ENCODE measurements around the gene GPR135. TPM values are rescaled to one million over a fixed set of nuclear protein-coding genes. Genes with fewer than 3 reads are reported as not detected.

GPR135 gene
- polyA plus RNA-seq, 1 of the 3 experiments (the other 2 are of a cell fraction): 2.1 TPM

GRCh38 chr14:59475709-59476108 lies 10.5 kb upstream of the GPR135 start:
- 0 out of 2 replicates have a peak, but pooled peaks cover 8% of the 10 kb centered on the region for H4K20me1 ChIP-seq (ENCODE audit: insufficient read depth)
- ChIA-PET POLR2A (no interaction called here), CTCF (interaction anchor here (2.2 to 4.5 kb wide), 2 partner anchors 8 to 101 kb away, joined by 8 to 27 read pairs; partner anchors contain the start of genes CCDC175, JKAMP and L3HYPDH)
- DNase-seq: no peak
- H3K9me2 ChIP-seq: no peaks in the 10 kb centered on the region
- H3K36me3 ChIP-seq (replicated peaks in 1 of 2; ENCODE audit: control insufficient read depth in 1 of 2, insufficient read depth in 2 of 2, low read length in 1 of 2): peaks cover 76 to 85% of the 10 kb centered on the region in 2 experiments
- TF ChIP-seq TCF12 (IDR thresholded peaks at IDR 0.05): no peak
- TF ChIP-seq USF2 (IDR thresholded peaks at IDR 0.05; ENCODE audit: borderline replicate concordance, low read depth, low read length): no peak
- no peak for TF ChIP-seq CTCF (IDR thresholded peaks at IDR 0.05)
- TF ChIP-seq ZBTB33 (IDR thresholded peaks at IDR 0.05; ENCODE audit: borderline replicate concordance, low read depth): no peak
- no peak for TF ChIP-seq FOSL2 (IDR thresholded peaks at IDR 0.05; ENCODE audit: borderline replicate concordance, low read depth)
- TF ChIP-seq GABPA (IDR thresholded peaks at IDR 0.05; ENCODE audit: low read depth): no peak
- WGBS (ENCODE audit: low lambda C conversion rate): 100% methylated on average over 1 of the region's 1 CpG
- no peak overlapping the region for H3K4me2 ChIP-seq
- H3K4me1 ChIP-seq (ENCODE audit: control insufficient read depth in 1 of 2, insufficient read depth in 2 of 2, low read depth in 1 of 2, low read length in 1 of 2): peaks cover 4 to 13% of the 10 kb centered on the region in 2 experiments; a peak in 2 of 4 replicates
- H3K79me2 ChIP-seq (ENCODE audit: insufficient read depth): peaks cover 60% of the 10 kb centered on the region
- H3K27ac ChIP-seq (ENCODE audit: low read depth in 2 of 2, low read length in 1 of 2): no peak overlapping the region
- H3K9ac ChIP-seq: no peak overlapping the region
- no peaks in the 10 kb centered on the region for H3K9me3 ChIP-seq
- H3F3A ChIP-seq (replicated peaks; ENCODE audit: insufficient read depth): peaks cover 14% of the 10 kb centered on the region
- H2AFZ ChIP-seq (ENCODE audit: low read depth): no peak overlapping the region
- no peak overlapping the region for H3K4me3 ChIP-seq (ENCODE audit: low read depth in 2 of 2, low read length in 1 of 2)
- H3K27me3 ChIP-seq (ENCODE audit: insufficient read depth): no peaks in the 10 kb centered on the region

GRCh38 chr14:59474172-59474571 lies 9.0 kb upstream of the GPR135 start:
- TF ChIP-seq TCF12 (IDR thresholded peaks at IDR 0.05): no peak
- peak; percentile 9; the same call in 1 of the 2 replicates for TF ChIP-seq FOSL2 (IDR thresholded peaks at IDR 0.05; ENCODE audit: borderline replicate concordance, low read depth)
- TF ChIP-seq SMC3 (IDR thresholded peaks at IDR 0.05; ENCODE audit: low read depth, low read length): no peak
- no peak for TF ChIP-seq GATA2 (CRISPR knock-in tag; IDR thresholded peaks at IDR 0.05)
- ChIA-PET POLR2A (interaction anchor here (1.0 kb wide), 1 partner anchor 10 kb away, joined by 3 read pairs; the partner anchor contains the start of genes JKAMP and L3HYPDH), CTCF (interaction anchor here (0.9 to 4.5 kb wide), 4 partner anchors 9 to 102 kb away, joined by 3 to 27 read pairs (median 6); partner anchors contain the start of genes CCDC175, GPR135, JKAMP and L3HYPDH)
- Histone ChIP-seq H3K9me2 (no peaks in the 10 kb centered on the region), H3K4me1 (ENCODE audit: control insufficient read depth in 1 of 2, insufficient read depth in 2 of 2, low read depth in 1 of 2, low read length in 1 of 2) (peaks cover 0 to 11% of the 10 kb centered on the region in 2 experiments; a peak in 1 of 4 replicates), H4K20me1 (ENCODE audit: insufficient read depth) (0 out of 2 replicates have a peak, but pooled peaks cover 4% of the 10 kb centered on the region), H3K27ac (ENCODE audit: low read depth in 2 of 2, low read length in 1 of 2) (peak overlapping the region in 1 of 2 experiments; percentile 29; a peak in 1 of 4 replicates), H3K27me3 (ENCODE audit: insufficient read depth) (no peaks in the 10 kb centered on the region), H2AFZ (ENCODE audit: low read depth) (no peak overlapping the region), H3K9ac (no peak overlapping the region), H3F3A (replicated peaks; ENCODE audit: insufficient read depth) (peaks cover 14% of the 10 kb centered on the region), H3K4me2 (no peak overlapping the region), H3K36me3 (replicated peaks in 1 of 2; ENCODE audit: control insufficient read depth in 1 of 2, insufficient read depth in 2 of 2, low read length in 1 of 2) (peaks cover 78 to 95% of the 10 kb centered on the region in 2 experiments), H3K4me3 (ENCODE audit: low read depth in 2 of 2, low read length in 1 of 2) (no peak overlapping the region), H3K79me2 (ENCODE audit: insufficient read depth) (peaks cover 50% of the 10 kb centered on the region), H3K9me3 (no peaks in the 10 kb centered on the region)
- 33% methylated on average over 1 of the region's 1 CpG for WGBS (ENCODE audit: low lambda C conversion rate)
- DNase-seq: no peak

All from SK-N-SH (cell line).